IPS DF 19.7 (cell line): ENCODE measurements around the gene WDR27.

Source experiments
- DNase-seq: peaks from one replicate; pipeline ENCODE4 v3.0.0-alpha.2; 2013; ENCODE audit warnings: low read depth, low spot score

WDR27 gene

GRCh38 chr6:169564453-169565240, 137.2 kb downstream of the WDR27 start:
- DNase-seq: no peak

DNA sequence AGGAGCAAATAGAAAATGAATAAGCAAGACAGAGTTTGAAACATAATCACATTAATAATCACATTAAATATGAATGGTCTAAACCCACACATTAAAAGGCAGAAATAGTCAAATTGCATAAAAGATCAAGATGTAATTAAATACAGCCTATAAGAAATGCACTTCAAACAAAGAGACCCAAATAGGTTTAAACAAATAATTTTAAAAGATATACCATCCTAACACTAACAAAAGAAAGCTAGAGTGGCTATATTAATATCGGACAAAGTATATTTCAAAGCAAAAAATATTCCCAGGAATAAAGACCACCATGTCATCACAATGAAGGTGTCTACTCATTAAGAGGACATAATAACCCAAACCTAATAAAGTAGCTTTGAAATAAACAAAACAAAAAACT, 140.2 kb downstream of the WDR27 start:
- no peak for DNase-seq

- no peak for DNase-seq
These were observed 142.2 kb downstream of the WDR27 start for GRCh38 chr6:169559592-169559991.

- DNase-seq: no peak
These were observed 142.9 kb downstream of the WDR27 start for GRCh38 chr6:169558774-169559441.

DNA sequence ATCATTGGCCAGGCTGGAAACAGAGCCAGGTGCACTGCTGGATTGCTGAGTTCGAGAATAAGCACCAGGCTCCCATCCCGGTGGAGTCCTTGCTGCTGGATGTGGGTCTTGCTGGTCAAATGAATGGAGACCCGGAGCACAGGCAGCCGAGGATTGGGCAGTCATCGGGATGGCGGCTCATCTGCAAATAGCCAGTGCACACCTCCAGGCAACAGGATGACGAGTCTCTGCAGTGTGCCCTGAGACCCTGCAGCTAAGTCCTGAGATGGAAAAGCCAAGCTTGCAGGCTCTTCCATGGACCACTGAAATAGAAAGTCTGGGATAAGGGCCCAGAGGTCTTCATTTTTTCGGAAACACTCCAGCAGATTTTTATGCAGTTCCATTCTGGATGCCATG, 143.5 kb downstream of the WDR27 start:
- no peak for DNase-seq

- DNase-seq: no peak
These were observed 143.9 kb downstream of the WDR27 start for GRCh38 chr6:169557887-169558286.

DNA sequence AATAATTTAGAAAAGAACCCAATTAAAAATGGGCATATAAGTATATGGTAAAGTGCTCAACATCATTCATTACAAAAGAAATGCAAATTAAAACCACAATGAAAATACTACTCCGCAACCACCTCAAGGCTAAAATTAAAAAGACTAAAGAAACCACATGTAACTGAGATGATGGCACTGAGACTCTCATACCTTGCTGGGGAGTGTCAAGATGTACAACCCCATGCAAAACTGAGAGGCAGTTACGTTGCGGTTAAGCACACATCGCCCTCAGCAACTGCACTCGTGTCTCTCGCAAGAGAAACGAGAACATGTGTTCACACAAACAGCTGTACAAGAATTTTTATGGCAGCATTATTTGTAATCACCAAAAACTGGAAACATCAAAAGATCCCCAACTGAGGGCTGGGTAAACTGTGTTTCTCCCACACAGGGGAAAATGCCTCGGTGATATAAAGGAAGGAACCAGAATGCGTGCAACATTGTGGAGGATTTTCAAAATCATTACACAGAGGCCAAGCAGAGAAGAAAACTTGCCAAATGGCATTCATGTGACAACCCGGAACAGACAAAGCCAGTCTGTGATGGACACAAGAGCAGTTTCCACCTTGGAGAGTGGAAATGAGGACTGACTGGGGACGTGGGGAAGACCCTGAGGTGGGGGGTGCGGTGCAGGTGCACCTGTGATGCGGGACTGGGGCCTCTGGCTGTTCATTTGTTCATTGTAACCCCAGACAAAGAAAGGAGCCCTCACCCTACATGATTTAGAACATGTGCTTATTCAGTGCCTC, 144.9 kb downstream of the WDR27 start:
- no peak for DNase-seq

GRCh38 chr6:169555971-169556617, 145.7 kb downstream of the WDR27 start:
- no peak for DNase-seq

DNA sequence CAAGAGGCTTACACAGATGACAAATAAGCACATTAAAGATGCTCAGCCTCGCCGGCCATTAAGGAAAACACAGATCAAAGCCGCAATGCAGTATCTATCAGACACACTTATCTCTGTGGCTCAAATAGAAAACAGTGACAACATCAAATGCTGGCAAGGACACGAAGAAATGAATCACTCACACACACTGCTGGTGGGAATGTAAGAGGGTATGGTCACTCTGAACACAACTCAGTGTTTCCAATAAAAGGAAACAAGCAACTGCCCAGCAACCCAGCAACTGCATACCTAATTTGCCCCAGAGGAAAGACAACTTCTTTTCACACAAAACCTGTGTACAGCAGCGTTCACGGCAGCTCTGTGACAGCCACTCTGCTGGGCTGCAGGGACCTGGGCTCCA, 155.8 kb downstream of the WDR27 start:
- DNase-seq: no peak

GRCh38 chr6:169543704-169544103, 158.1 kb downstream of the WDR27 start:
- no peak for DNase-seq

GRCh38 chr6:169542491-169542890, 159.3 kb downstream of the WDR27 start:
- no peak for DNase-seq

DNA sequence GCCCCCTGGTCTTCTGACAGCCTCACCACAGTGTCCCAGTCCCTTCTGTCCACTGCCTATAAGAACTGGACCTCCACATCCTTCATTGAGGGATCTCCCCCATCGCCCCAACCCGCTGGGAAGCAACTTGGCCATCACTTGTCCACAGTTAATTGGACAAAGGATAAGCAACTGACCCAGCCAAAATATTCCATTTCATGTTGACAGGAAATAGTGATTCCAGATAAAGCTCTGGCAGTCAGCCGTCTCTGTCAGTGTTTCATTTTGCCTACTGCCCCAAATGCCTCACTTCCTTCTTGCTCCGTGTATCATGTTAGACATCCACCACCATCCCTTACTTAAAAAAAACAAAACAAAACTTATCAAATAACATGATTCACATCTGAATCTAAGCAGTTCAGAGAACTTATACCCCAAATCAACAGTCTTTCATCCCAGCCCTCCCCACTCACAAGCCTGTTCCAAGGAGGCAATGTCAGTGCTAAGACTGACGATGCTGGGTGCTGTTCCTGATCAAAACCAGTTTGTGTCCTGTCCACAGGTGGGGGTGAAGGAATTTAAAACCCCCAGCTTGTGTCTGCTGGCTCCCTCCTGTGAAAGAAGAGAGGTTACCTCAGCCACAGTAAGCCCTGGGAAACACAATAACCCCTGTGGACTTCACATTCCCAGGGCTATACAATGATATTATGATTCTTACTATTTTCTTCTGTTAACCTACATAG, 162.5 kb downstream of the WDR27 start:
- DNase-seq: no peak

- no peak for DNase-seq
These were observed 165.2 kb downstream of the WDR27 start for GRCh38 chr6:169536446-169537170.

GRCh38 chr6:169534039-169534421, 167.8 kb downstream of the WDR27 start:
- no peak for DNase-seq

GRCh38 chr6:169533301-169534038, 168.4 kb downstream of the WDR27 start:
- DNase-seq: no peak

DNA sequence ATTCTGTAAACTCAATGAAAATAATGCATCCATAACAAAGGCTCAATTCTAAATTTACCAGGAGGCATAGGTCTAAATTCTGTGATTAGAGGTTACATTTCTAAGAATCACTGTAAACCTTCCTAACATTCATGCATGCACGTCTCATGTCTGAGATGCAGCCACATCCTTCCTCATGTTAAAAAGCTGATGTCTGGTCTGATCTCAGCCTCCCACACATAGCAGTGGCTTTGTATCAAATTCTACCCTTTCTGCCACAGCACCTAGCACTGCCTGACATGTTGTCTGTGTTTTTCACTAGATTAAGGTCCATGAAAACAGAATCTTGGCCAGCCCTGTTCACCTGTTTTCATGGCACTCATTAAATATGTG, 171.1 kb downstream of the WDR27 start:
- no peak for DNase-seq

DNA sequence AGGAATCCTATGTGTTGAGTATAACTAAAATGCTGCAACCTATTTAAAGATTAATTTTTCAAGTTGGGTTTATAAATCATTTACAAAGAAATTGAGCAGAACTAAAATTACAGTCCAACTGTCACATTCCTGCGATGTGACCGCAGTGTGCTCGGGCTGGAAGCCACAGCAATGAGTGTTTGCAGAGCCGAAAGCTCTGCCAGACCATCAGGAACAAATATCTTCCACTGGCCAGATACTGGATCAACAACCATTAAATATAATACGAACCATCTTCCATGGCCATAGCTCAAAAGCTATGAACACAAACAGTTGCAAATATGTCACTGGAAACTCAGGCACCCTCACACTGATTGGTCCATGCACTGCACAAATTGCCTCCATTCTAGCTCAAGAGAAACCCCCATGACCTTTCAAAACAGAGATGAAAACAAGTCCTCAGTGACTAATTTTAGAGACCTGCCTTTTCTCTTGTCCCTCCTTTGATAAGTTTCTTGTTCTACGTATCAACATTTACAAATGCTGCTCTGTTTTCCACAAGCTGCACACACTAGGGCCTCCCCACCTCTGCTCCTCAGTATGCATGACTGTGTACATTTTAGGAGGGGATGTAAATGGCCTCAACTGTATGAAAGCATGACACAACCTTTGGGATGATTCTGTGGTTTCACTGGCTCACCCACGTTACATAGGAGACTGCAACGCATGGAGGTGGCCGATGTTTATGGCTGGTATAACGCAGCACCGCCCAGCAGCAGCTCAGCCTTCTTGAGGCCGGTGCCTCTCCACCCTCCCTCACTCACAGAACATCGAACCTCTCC, 171.7 kb downstream of the WDR27 start:
- no peak for DNase-seq

GRCh38 chr6:169528755-169529154, 173.1 kb downstream of the WDR27 start:
- DNase-seq: no peak

DNA sequence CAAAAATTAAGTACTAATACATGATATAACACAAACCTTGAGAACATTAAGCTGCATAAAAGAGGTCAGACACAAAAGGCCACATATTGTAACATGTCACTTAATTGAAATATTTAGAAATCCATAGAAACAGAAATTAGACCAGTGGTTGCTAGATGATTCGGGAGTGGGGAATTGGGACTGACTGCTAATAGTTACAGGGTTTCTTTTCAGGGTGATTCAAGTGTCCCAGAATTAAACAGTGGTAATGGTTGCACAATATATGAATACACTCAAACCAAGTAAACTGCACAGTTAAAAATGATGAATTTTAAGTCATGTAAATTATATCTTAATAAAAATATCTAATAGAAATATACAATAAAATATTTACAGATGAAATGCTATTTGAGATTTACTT, 174.5 kb downstream of the WDR27 start:
- DNase-seq: no peak
